ENCODE data around the gene OSBPL3.

The OSBPL3 gene

GRCh38 chr7:24916463-24917040 is 63.4 kb downstream of the OSBPL3 start:
- DNase-seq (ENCODE audit: low read depth) = no peak
- no peak for TF ChIP-seq CTCF (conservative IDR thresholded peaks at IDR 0.05; ENCODE audit: low read depth, low read length)
- H3K4me3 ChIP-seq (ENCODE audit: low read length) = no peak overlapping the region

- no peak for TF ChIP-seq CTCF (conservative IDR thresholded peaks at IDR 0.05; ENCODE audit: low read depth, low read length)
- no peak for DNase-seq (ENCODE audit: low read depth)
- H3K4me3 ChIP-seq (ENCODE audit: low read length) = no peak overlapping the region
These were observed 65.5 kb downstream of the OSBPL3 start for GRCh38 chr7:24914465-24914859.

GRCh38 chr7:24913801-24914464 is 66.0 kb downstream of the OSBPL3 start:
- no peak for TF ChIP-seq CTCF (conservative IDR thresholded peaks at IDR 0.05; ENCODE audit: low read depth, low read length)
- no peak for DNase-seq (ENCODE audit: low read depth)
- H3K4me3 ChIP-seq (ENCODE audit: low read length) = no peak overlapping the region

- no peak for DNase-seq (ENCODE audit: low read depth)
- TF ChIP-seq CTCF (conservative IDR thresholded peaks at IDR 0.05; ENCODE audit: low read depth, low read length) = no peak
- no peak overlapping the region for H3K4me3 ChIP-seq (ENCODE audit: low read length)
These were observed 67.0 kb downstream of the OSBPL3 start for GRCh38 chr7:24912874-24913514.

- DNase-seq (ENCODE audit: low read depth) = no peak
- no peak overlapping the region for H3K4me3 ChIP-seq (ENCODE audit: low read length)
- no peak for TF ChIP-seq CTCF (conservative IDR thresholded peaks at IDR 0.05; ENCODE audit: low read depth, low read length)
These were observed 67.6 kb downstream of the OSBPL3 start for GRCh38 chr7:24912424-24912823.

- H3K4me3 ChIP-seq (ENCODE audit: low read length) = no peak overlapping the region
- no peak for DNase-seq (ENCODE audit: low read depth)
- no peak for TF ChIP-seq CTCF (conservative IDR thresholded peaks at IDR 0.05; ENCODE audit: low read depth, low read length)
These were observed 68.8 kb downstream of the OSBPL3 start for GRCh38 chr7:24911213-24911603.

Data from retinal pigment epithelial cell (primary cell).